GM18511 (cell line): Measurements from ENCODE around the gene ASNSD1.
A peak's percentile ranks its signal among the peaks of the same experiment; 100 is the strongest.
"Not testable (repeated sequence)": the region's sequence is repeated elsewhere in the genome, so short reads cannot be mapped to it uniquely, and the experiment has no call there.

Source experiments
- ATAC-seq: cut with Tn5 transposase; IDR thresholded peaks from one replicate; pipeline ENCODE4 v1.9.1; 2021; ENCODE audit warnings: mild to moderate bottlenecking, moderate library complexity; ENCODE audit not compliant: unreplicated experiment

The ASNSD1 gene

GRCh38 chr2:189685540-189686229, 24.4 kb downstream of the ASNSD1 start:
- ATAC-seq, result peak; percentile 85

GRCh38 chr2:189687796-189688195, 26.5 kb downstream of the ASNSD1 start:
- not testable (repeated sequence) for ATAC-seq

GRCh38 chr2:189696223-189696622, 35.0 kb downstream of the ASNSD1 start:
- ATAC-seq, result no peak

GRCh38 chr2:189698020-189698887, 37.0 kb downstream of the ASNSD1 start:
- ATAC-seq, result peak; percentile 73

- no peak for ATAC-seq
These were observed 39.4 kb downstream of the ASNSD1 start for GRCh38 chr2:189700681-189701080.

GRCh38 chr2:189702071-189702470, 40.8 kb downstream of the ASNSD1 start:
- no peak for ATAC-seq

- no peak for ATAC-seq
These were observed 48.4 kb downstream of the ASNSD1 start for GRCh38 chr2:189709501-189710221.

- not testable (repeated sequence) for ATAC-seq
These were observed 56.3 kb downstream of the ASNSD1 start for GRCh38 chr2:189717593-189717992.

GRCh38 chr2:189719571-189719970, 58.3 kb downstream of the ASNSD1 start:
- no peak for ATAC-seq
